ENCODE results near the gene CDC73. TPM values are rescaled to one million over a fixed set of nuclear protein-coding genes. Genes with fewer than 3 reads are reported as not detected.

The CDC73 gene
- total RNA-seq = 10.6 and 12.5 TPM in 2 replicates

DNA sequence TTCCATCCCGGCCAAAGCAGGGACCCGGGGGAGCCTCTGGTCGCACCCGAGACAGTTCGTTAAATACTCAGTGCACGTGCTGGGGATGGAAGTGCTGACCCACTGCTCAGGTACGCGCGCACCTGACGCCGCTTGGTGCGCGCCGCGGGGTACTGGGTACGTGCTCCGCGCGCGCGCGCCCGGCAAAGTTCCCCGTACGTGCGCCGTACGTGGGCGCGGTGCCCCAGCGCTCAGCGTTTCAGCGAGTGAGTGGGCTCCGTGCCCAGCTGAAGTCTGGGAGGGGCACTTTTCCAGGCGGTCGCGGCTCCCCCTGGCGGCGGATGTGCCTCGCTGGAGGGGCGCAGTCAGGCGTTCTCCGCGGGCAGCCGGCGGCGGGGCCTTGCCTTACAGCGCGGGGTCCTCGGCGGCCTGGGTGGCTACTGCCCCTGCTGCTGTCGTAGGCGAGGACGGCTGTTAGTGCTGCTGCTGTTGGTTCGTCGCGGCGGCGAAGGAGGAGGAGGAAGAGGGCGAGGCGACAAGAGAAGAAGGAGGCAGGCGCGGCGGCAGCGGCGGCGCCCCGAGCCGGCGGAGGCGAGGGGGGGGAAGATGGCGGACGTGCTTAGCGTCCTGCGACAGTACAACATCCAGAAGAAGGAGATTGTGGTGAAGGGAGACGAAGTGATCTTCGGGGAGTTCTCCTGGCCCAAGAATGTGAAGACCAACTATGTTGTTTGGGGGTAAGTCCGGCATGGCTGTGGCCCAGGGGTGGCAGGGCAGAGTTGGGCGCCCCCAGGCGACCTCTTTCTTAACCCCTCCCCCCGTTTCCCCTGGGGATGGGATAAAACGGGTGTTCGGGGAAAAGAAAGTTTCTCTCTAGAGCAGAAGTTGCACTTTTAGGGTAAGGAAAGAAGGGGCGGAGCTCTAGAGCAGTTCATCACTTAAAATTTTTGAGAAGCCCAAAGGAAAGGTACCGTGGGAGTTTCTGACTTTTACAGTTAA lies at the start of gene CDC73:
Gene CDC73, plus strand, starts transcription at position 416 of the 978 bp plus-strand sequence. Its CDS starts 170 bp downstream, at position 586.

DNA sequence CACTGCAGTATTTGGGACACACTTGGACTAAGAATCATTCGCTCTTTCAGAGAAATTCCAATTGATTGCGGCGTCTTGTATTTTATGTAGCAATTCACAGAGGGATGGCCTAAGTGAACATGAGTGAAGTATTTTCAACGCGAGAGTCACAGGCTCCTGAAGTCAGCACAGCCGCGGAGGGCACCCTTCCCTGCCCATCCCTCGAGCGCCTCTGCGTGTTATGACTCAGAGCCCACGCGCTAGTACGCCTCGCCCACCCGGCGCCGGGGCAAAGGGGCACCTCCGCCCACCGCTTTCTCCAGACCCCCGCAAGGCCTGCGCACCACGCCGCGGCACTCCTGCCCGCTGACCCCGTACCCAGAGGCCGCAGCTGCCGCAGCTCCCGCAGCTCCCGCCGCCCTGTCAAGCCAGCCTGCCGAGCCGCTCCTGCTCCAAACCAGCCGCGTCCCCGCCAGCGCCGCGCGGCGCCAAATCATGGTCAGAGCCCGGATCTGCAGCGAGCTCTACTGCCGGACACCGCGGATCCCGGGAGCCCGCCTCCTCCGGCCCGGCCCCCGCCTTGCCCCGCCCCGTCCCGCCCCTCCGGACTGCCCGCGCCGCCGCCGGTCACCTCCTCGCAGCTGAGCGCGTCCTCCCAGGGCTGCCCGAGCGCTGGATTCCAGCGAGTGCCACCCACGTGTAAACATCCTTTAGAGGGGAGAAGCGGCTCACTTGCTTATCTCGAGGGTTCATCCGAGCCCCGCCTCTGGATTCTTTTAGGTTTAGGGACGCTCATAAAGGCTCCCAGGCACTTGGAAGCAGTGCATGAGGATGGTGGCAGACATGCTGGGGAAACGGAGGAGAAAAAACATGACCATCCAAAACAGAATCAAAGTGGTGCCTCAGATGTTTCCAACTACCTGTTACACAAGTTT lies 16.7 kb upstream of the CDC73 start, which contains the start of gene GLRX2:
Gene GLRX2, minus strand, starts transcription at position 508 of the 914 bp plus-strand sequence. Its CDS starts 32 bp downstream, at position 476.

DNA sequence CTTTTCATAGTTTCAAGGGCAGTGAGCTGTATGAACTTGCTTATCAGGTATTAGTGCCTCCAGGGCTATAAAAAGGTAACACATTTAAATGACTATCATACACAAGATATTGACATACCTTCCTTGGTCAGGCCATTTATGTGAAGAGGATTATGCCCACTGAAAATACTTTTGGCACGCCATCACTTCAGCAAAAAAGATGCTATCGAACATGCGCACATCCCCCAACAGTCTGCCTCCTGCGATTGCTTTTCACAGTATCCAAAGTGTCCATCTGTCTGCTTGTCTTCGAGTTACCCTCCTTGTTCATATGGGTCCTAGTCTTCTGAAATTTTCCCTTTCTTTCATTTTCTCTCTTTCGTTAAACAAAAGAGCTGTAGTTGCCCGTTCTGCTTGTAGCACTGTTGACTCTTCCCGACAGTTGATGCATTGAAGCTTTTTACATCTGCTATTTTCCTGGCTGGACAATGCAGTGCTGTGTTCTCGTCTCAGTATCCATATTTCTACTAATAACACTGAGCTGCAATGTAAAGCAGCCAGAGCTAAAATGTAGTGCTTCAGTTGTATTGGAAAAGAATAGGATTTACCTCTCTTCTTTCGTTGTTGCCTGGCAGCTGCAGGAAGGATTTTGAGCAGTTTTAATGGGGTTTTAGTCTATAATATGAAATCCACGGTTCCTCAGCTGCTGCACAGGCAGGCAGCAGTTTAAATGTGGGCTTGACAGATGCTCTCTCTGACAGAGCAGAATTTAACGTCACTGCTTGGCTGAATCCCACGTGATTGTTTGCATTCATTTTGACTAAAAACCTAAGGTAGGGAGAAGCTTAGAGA lies 64.3 kb downstream of the CDC73 start, which contains the start of gene B3GALT2:
Gene B3GALT2, minus strand, starts transcription at position 713 of the 831 bp plus-strand sequence. CDS start 5,051 bp downstream, outside the sequence.

Other genes with a start within 250 kb of the CDC73 start
- gene UCHL5, start 62.7 kb upstream of the CDC73 start, total RNA-seq = 9.0 and 15.2 TPM in 2 replicates
- 67.3 and 96.2 TPM in 2 replicates for gene RO60, start 62.4 kb upstream of the CDC73 start, total RNA-seq
- 6.7 and 8.4 TPM in 2 replicates for gene GLRX2, start 16.6 kb upstream of the CDC73 start, total RNA-seq
- gene B3GALT2, start 64.6 kb downstream of the CDC73 start, total RNA-seq = 1.5 and 9.6 TPM in 2 replicates

Data from pericardium fibroblast (primary cell).